Amniotic epithelial cell (primary cell): Measurements from ENCODE around the gene ANO3.
"Not testable (repeated sequence)": the region's sequence is repeated elsewhere in the genome, so short reads cannot be mapped to it uniquely, and the experiment has no call there.

Experiments
- DNase-seq: peaks from one replicate; pipeline ENCODE4 v3.0.0-alpha.2; 2010; ENCODE audit warnings: low read depth

ANO3 gene

DNA sequence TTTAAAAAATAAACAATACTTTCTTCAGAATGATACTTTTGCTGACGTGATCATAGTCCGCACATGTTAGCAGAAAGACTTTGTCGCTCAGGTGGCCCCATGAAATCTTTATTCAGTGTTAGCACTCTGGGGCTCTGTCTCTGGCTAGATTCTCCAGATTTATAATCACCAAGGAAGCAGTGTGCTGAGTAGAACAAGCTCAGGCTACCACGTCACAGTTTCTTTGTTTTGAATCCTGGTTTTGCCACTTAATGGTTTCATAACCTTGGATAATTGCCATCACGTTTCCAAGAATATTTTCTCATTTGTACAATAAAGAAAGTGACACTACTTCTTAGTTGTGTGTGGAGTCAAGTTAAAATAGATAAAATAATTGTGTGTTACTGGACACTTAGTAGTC, 244.0 kb downstream of the ANO3 start:
- peak; percentile 10 for DNase-seq

DNA sequence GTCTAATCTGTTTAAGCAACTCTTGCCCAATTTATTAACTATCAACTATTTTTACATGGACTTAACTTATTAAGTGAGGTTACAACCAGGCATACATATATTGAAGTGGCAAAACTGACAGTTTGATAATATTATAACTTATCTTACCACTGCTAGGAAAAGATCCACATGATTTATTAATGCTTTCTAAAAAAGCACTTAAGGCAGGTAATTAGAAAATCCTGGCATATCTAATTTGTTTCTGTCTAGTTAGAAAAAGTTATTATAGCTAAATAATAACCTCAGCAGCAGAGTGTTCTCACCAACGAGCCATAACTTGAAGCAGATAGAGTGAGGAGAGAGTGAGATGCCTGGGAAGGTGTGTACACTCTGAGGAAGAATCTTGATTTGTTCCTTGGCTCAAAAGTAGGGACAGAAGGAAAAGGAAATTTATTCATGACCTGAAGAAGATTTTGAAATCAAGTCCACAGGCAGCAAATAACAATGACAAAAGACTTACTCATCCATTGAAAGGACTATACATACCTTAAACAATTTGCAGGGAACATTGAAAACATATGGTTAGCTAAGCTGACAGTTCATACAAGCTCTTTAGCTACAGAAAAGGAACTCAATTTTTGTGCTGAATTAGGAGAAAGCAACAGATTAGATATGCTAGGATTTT, 247.2 kb downstream of the ANO3 start:
- no peak for DNase-seq

DNA sequence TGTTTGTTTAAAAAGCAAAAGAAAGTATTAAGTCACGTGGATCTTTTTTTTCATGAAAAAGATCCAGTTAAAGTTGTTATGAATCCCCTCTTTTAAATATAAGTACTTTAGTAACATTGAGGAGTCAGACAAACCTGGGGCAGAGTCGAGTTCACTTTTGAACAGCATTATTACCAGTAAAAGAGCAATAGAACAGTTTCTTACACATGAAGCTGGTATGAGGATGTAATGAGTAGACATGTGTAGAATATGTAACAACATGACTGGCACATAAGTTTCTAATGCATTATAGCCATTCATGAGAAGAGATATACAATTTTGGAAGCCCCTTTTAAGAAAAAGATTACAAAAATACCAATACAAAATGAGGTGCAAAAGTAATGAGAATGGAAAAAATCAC, 247.8 kb downstream of the ANO3 start:
- no peak for DNase-seq

- DNase-seq: peak; percentile 61
Observed at GRCh38 chr11:26580929-26581328, 249.0 kb downstream of the ANO3 start.

- peak; percentile 96 for DNase-seq
Observed at GRCh38 chr11:26583550-26583949, 251.6 kb downstream of the ANO3 start.

DNA sequence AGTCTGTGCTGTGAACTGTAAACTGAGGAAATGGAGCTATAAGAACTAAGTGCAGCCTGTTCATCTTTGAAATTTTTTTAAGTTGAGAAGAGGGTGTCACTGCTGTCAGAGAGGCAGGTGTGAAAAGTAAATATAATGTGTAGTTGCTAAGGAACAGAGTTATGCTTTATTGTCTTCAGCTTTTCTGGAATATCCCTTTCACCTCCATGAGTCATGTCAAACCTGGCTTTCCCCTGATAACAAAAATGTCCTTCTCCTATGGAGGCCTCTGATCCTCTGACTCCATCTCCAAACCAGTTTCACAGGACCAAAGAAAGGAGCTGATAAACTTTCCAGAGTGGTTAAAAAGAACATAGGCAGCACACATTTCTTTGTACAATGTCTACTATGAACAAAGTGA, 252.9 kb downstream of the ANO3 start:
- no peak for DNase-seq

GRCh38 chr11:26587073-26587472, 255.1 kb downstream of the ANO3 start:
- DNase-seq: no peak

GRCh38 chr11:26593691-26594090, 261.8 kb downstream of the ANO3 start:
- DNase-seq: no peak

DNA sequence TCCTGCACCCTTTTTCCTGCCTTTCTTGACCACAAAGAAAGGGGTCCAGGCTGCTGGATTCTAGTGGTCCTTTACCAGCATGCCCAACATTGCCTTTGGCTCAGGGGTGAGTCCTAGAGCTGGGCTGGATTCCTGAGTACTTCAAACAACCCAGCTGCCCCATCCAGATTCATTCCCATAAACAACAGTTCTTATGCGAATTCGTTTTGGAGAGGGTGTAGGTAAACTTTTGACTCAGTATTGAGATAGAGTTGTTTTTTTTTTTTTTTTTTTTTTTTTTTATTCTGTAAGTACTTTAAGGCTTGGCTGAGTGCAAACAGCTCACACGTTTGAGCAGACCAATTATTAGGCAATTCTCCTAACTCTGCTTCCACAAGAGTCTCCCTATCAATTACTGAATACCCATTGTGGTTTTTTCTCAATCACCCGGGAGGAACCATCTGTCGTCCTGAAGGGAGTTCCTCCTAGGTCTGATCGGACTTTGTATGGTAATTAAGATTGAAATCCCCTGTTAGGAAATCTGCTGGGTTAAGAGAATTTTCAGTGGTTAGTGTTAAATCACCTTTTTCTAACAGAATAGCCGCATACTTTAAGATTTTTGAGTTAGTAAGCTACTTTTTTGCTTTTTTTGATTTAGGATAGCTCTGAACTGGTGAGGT, 263.4 kb downstream of the ANO3 start:
- not testable (repeated sequence) for DNase-seq

GRCh38 chr11:26597049-26597689, 265.2 kb downstream of the ANO3 start:
- DNase-seq: not testable (repeated sequence)

GRCh38 chr11:26597899-26598298, 266.0 kb downstream of the ANO3 start:
- DNase-seq: no peak

GRCh38 chr11:26599425-26599824, 267.5 kb downstream of the ANO3 start:
- DNase-seq: peak; percentile 53

GRCh38 chr11:26599876-26600434, 268.0 kb downstream of the ANO3 start:
- DNase-seq: no peak

- DNase-seq: no peak
Observed at GRCh38 chr11:26607725-26608506, 276.0 kb downstream of the ANO3 start.

- DNase-seq: no peak
Observed at GRCh38 chr11:26608507-26609146, 276.7 kb downstream of the ANO3 start.

GRCh38 chr11:26613759-26614158, 281.8 kb downstream of the ANO3 start:
- no peak for DNase-seq

DNA sequence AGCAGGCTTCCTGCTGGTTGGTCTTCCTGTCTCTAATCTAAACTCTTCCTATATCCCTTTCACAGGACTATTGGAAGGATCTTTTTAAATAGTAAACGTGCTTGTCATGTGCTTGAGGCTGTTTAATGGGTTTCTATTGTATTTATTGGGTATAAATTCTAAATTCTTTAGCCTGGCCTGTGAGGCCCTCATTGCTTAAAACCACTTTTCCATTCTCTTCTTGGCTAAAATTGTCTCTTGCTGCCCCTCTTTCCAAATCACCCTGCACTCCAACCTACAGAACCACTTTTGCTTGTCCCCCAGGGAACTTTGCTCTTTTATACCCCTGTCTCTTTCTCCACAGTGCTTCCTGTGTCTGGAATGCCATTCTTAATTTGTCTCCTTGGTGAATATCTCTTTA, 286.5 kb downstream of the ANO3 start:
- DNase-seq: no peak

- DNase-seq: no peak
Observed at GRCh38 chr11:26620282-26621045, 288.5 kb downstream of the ANO3 start.

GRCh38 chr11:26621132-26621531, 289.2 kb downstream of the ANO3 start:
- DNase-seq: peak; percentile 88

DNA sequence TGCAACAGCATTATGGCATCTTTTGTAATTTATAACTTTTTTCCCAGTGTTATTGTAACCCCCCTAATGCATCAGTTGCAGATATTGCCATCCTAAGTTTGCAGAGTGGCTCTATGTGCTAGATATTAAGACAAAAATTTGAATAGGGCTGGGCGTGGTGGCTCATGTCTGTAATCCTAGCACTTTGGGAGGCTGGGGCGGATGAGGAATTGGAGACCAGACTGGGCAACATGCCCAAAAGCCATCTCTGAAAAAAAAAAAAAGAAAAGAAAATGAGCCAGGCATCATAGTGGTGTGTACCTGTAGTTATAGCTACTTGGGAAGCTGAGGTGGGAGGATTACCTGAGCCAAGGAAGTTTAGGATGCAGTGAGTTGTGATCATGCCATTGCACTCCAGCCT, 290.3 kb downstream of the ANO3 start:
- DNase-seq: no peak

GRCh38 chr11:26623076-26623659, 291.2 kb downstream of the ANO3 start:
- peak; percentile 60 for DNase-seq
